Activated gamma-delta T cell (primary cell): ENCODE results near the gene TRAF1.

Source experiments
- DNase-seq: peaks from one replicate; lab custom pipeline; 2025; lab: John Stamatoyannopoulos, UW

TRAF1 gene

GRCh38 chr9:120910643-120911042 is 16.0 kb downstream of the TRAF1 start:
- no peak for DNase-seq

GRCh38 chr9:120909904-120910303 is 16.7 kb downstream of the TRAF1 start:
- DNase-seq, result no peak

DNA sequence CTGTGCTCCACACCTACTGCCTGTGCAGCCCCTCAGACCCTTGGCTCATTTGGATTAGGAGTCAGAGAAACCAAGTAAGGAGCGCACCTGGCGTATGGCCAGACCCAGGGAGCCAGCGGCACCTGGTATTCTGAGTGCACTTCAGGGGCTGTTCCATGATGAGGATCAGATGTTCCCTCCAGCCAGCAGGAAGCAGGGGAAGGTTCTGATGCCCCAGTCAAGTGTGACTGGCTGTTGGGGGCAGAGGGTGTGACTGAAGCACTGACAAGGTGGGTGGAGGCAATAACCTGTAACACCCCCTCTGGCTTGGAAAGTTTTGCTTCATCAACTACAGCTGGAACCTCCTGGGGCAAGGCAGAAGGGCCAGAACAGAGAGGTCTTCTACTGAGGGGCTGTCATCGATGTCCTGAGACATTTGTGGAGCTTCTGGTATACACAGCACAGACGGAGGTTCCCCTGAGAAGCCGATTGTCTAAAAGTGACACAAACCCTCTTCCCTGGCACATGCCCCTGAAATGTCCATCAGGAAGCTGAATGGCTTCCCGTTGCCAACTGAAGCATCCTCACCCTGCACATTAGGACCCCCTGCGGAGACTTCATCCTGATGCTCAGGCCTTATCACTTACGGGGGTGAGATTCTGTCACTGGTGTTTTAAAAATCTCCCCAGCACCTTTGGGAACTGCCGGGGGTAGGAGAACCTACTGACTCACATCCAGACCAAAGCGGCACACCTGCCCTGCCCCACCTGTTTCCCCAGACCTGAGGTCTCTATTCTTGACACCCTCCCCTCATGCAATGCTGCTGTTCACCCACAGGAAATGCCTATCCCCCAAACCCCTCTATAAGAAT is 21.1 kb downstream of the TRAF1 start:
- peak; percentile 19 for DNase-seq

- no peak for DNase-seq
Observed at GRCh38 chr9:120904978-120905301, 21.7 kb downstream of the TRAF1 start.

DNA sequence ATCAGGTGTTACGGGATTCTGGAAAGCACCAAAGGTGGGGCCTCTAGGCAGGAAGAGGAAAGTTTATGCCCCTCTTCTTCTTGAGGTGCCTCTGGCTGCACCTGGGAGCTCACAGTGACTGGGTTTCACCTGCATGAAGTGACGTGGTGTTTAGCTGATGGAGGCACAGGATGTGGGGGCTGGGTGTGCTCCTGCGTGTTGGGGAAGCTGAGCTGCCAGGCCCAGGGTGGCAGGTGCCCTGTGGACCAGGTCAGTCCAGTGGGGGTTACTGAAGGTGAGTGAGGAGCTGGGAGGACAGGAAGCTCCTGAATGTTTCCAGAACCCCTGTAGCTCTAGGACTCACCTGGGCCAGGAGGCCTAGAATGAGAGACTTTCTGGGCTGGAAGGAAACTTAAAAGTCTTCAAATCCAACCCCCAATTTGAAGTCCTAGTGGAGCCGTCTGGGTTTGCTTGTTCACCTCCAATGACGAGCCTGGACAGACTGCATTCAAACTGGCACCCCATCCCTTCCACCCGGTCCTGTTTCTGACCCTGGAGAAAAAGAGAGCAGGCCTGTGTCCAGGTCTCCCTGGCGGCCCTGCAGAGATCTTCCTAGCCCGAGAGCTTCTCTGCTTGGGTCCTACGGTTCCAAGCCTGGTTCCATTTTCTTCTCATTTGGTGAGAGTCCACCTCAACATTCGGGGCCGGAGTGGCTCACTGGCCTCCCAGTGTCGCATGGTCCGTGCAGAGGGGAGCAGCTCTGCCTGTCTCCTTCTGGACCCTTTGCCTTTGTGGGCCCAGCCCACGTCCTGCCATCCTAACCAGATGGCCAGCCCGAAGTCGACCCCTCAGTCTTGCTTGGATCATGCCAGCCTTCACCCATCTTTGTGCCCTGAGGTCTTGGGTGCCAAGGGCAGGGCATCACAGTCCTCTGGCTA is 22.3 kb downstream of the TRAF1 start:
- no peak for DNase-seq

GRCh38 chr9:120902569-120903535 is 23.7 kb downstream of the TRAF1 start:
- DNase-seq, result no peak

- no peak for DNase-seq
Observed at GRCh38 chr9:120901755-120902568, 24.6 kb downstream of the TRAF1 start.

DNA sequence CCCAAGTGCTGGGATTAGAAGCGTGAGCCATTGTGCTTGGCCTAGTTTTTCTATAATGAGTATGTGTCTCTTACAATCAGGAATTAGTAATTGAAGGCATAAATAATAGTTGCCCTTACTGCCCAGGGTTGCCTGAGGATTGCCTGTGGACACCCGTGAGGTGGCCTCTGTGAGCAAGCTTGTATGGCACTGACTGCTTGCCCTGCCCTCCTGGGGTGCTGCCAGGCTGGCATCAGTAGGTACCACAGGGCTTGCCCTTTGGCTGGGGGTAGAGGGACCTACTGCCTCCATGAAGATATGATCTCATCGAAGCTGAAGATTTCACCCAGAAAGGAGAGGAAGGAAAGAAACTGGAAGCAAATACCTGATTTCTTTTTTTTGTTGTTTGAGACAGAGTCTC is 25.8 kb downstream of the TRAF1 start:
- DNase-seq, result no peak

- no peak for DNase-seq
Observed at GRCh38 chr9:120899490-120900068, 27.0 kb downstream of the TRAF1 start.

- DNase-seq, result no peak
Observed at GRCh38 chr9:120898396-120898795, 28.2 kb downstream of the TRAF1 start.

GRCh38 chr9:120895951-120896350 is 30.6 kb downstream of the TRAF1 start:
- DNase-seq, result no peak

DNA sequence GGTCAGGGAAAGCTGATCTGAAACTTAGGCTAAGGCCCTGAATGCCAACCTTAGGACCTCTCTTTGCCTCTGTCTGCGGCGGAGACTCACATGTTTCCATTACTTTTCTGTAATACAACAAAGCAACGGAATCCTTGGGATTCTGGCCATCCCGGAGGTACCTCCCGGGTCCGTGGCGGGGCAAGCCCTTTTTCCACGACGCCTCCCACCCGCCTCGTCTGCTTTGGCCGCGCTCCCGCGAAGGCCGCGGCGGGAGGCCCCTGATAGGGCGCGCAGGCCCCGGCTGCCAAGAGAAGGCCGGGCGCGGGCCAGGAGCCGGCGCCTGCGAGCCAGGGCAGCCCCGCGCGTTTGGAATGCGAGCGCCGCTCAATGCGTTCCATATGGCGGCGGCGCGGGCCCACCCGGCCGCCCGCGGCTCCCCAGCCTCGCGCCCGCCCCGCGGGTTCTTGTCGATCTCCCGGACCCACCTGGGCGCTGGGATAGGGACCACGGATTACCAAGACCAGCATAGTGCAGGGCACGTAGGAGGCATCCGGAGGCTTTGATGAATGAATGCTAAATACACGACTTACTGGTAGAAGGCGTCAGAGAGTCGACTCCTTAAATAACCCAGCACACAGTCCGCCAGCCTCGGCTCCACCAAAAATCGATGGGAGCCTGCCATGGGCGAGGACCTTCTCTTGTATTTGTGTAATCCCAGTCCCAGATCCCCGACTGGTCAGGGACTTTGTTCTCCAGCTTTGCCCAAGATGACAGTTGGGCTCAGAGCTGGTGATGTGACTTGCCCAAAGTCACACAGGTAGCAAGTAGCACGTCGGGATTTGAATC is 32.1 kb downstream of the TRAF1 start:
- no peak for DNase-seq

DNA sequence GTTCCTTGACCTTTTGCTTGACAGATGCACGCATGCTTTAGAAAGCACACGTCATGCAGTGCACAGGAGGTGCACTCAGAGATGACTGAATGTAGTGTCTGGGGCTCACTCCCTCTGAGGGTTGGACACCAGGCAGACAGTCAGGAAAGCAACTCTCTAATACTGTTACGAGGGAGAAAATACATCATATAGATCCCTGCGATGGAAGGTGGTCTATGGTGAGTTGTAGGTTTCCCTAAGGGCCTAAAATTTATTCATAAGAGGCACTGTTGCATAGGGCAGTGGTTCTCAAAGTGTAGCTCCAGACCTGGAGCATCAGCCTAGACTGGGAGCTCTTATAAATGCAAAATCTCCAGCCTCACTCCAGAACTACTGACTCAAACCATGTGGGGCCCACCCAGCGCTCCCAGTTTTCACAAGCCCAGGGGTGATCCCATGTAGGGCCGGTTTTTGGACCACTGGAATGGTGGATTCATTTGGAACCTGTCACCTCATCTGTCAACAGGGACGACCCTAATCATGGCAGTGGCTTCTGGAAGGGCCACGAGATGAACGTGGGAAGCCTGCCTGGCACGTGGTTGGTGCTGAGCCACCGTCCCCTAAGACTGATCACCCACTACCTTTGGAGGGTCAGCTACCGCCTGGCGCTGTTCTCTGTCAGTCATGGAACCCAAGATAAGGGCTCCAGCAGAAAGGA is 32.8 kb downstream of the TRAF1 start:
- DNase-seq, result no peak

DNA sequence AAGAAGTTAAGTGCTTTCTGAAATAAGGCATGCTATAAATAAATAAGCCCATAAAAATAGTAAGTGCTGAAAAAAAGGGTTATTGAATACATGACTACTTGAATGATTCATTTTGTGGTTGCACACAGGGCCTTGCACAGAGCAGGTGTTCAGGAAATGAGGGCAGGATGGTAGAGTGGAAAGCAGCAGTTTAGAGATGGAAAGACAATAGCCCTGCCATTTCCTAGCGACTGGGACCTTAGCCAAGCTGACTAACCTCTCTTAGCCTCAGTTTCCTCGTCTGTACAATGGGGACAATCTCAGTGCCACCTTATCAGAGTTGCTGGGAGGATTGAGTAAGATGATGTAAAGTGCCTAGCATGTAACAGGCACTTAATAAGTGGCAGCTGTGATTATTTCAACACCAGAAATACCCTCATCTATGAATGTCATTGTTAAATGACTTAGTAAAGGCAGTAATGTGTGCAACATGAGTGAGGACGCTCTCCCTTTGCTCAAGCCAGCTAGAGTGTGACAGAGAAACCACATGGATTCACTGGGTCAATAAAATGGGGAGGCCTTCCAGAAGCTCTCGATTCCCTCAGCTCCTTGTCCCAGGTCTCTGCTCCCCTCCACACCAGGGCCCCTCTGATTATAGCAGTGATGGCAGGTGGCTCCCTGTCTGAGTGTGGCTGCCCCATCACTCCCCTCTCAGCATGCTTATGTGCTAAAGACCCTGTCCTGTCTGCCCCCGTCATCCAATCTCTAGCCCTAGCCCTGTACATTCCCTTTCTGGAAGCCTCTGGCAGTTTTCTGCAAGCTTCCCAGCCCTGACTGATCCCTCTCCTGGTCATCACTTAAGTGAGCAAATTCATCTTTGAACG is 33.6 kb downstream of the TRAF1 start:
- no peak for DNase-seq

DNA sequence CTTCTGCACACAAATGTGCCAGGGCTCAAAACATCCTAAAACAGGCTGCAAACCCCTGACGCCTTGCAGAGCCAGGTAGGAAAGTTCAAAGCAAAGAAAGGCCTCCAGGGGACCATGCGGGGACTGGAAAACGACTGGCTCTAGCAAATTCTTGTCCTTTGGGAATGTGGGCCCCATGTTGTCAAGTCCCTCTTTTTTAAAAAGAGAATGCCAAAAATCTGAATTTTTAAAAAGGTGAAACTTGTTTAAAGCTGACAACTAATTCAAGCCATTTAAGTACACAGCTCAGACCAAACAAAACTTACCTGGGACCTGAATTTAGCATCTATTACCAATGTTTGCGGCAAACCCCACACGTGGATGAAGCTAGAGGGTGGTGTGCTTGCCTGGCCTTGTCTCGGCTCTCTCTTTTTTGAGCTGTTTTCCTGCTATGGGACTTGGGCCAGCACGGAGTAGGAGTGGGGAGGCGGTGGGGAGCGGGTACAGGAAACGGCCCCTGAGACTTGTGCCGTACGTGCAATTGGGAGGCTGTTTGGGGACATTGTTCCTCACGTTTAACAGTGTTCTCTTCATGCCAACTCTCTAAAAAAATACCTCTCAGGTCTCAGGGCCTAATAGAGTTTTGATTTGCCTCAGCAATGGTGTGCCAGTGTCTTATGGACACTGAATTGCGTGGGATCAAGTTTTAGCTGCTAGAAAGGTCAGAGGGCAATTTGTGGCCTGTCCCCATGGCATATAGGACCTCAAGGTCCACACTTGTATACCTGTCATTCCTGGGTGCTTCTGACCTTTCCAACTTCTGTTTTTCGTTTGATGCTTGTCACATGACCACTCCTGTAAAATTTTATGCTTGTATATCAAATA is 34.5 kb downstream of the TRAF1 start:
- no peak for DNase-seq

- no peak for DNase-seq
Observed at GRCh38 chr9:120891245-120891883, 35.2 kb downstream of the TRAF1 start.
